HG03175 (cell line): Measurements from ENCODE around the gene DLG2.
"Not testable (repeated sequence)": the region's sequence is repeated elsewhere in the genome, so short reads cannot be mapped to it uniquely, and the experiment has no call there.

Experiments used
- ATAC-seq: cut with Tn5 transposase; IDR thresholded peaks from one replicate; pipeline ENCODE4 v1.9.1; 2021; ENCODE audit warnings: mild to moderate bottlenecking, moderate library complexity; ENCODE audit not compliant: unreplicated experiment

Gene DLG2

DNA sequence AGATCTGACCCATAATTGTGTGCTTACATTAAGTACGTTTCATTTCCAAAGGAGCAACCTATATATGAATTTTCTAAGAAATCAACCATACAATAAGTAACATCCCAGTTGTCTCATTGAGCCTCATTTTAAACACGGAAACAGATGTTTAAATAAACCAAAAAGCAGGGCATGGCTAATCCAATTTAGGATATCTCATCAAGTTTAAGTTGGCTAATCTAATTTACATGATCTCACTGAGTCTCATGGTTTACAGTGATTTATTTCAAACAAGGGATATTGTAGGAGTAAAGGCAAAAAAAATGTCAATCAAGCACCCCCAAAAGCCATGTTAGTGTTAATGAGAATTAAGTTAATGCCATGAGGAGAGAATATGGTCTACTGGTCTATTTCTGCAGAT is 1841.2 kb downstream of the DLG2 start:
- no peak for ATAC-seq

DNA sequence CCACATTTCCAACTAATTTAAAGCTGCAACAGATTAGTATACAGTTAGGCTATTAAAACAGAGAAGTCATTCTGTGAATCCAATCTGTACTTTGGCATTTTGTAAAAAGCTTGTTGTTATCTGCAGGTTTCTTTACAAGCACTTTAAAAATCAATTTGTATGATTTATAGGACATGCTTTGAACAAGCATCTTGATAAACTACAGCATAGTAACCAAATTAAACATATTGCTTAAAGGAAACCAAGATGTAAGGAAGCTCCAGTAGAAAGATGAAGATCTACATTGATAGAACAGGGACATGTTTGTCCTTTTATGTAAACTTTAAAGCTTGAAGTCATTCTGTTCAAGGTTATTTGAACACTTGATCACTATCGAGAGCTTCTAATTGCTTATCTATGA is 1842.7 kb downstream of the DLG2 start:
- no peak for ATAC-seq

DNA sequence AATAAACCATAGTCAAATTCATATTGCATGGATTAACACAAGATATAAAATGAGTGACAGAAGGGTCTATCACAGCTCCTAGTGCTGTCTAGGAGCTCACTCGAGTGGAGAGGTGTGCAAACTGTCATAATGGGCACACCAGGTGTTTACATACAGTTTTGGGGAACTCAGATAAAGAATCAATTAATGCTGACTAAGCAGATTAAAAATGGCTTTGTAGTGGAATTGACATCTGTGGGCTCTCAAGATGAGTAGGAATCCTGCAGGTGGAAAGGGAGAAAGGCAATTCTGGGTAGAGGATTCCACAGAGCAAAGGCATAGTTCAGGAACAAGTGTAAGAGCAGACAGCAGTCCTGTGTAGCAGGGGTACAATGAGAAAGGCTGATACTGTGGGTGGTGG is 1844.8 kb downstream of the DLG2 start:
- ATAC-seq: no peak

DNA sequence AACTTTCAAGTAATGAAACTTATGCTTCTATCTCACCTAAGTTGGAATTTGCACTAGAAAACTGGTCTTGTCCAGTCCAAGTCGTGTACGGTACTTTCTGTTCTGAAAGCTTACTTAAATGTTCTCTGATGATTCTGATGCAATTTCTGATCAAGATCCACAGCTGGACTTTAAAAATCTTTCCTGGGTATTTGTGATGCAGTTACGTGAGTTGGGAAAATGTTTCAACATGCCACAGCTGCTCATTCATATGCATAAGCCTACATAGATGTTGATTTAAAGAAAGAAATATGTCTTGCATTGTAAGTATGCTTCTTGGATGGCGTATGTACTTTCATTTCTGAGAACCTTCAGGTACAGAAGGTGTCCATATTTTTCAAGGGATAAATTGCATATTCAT is 1847.3 kb downstream of the DLG2 start:
- ATAC-seq: no peak

DNA sequence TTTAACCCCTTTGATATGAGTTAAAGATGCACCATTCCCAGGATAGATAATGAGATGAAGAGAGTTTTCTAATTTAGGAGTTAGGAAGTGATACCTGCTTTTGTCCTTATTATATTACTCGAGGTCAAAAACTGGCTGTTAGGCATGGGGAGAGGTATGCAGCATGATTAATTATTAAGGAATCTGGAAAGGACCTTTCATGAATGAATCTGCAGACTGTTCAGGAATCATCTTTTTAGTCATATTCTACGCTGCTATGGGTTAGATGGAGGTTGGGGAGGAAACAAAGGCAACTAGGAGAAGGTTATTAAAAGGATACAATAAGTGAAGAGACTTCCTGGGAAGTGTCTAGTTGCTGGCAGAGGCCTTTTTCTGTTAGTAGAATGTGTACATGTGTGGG is 1848.5 kb downstream of the DLG2 start:
- ATAC-seq: no peak

DNA sequence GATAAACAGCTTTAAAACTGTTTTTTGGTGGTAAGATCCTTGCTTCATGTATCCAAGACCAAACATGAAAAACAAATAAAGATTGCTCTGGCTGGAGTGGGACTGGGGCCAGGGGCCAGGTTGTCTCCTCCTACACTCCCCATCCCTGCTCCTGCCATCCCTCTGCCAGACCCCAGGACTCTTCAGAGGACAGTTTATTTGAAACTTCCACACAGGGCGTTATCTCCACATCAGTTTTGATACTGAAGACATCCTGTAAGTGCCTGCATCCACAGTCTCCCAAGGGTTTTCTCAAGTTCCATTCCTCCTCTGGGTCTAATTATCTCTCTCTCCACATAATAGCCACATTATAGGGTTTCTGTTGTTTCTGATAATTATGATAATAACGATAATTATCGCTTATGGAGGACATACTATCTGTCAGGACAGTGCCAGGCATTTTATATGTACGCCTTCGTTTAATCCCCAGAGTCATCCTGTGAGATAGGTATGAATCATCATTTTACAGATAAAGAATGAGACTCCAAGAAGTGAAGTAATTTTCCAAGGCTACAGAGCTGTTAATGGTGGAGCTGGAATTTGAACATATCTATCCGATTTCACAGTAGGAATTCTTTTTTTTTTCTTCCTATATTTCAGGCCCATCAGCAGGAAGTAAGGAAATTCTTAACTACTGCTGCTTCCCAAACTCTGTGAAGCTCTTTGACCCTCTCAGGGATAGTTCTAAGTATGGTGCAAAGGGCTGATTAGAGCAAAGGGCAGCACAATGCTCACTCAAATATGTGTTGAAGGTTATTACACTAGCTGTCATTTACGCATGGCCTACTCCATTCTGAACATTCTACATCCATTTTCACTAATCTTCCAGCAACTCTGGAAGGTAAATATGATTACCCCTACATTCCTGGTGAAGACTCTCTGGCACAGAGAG is 1852.9 kb downstream of the DLG2 start:
- ATAC-seq: no peak

DNA sequence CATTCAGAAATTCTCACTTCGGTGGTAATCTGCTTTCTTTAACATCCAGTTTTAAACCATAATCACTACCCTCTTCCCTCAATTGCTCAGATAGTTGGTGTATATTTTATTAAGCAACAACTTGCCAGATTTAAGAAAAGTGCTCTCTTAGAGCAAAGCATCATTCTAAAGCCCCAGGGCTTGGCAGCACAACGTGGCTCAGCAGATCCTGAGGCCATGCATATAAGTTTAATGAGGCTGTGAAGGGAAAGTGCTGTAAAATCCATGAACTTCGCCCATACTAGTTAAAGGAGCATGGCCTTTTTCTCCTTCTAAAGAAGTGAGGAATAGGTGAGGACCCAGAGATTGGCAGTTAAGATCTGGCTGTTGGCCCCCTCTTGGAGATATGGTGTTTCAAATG is 1858.7 kb downstream of the DLG2 start:
- ATAC-seq: no peak

DNA sequence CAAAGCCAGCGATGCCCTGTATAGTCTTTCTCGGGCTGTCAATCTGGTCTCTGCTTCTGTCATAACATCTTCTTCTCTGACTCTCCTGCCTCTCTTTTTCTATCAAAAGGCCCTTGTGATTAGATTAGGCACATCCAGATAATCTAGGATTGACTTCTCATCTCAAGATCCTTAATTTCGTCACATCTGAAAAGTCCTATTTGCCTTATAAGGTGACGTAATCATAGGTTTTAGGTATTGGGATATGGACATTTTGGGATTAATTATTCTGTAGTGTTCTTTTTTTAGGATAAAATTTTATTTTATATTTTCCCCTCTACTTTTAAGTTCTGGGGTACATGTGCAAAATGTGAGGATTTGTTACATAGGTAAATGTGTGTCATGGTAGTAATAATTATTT is 1860.2 kb downstream of the DLG2 start:
- ATAC-seq: no peak

DNA sequence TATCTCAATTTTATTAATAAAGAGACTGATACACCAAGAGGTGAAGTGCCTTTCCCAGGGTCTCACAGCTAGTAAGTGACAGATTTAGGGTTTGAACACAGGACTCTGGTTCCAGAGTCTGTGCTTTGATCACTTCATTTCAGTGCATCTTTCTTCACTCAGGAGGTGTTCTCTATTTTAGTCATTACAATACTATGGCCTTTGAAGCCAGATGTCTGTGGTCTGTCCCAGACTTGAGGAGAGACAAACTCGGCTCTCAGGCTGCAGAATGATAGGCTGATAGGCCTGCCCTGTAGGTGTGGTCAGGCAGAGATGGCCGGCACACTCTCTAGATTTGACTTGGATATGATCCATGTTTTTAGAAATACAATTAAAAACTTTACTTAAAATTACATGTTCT is 1862.5 kb downstream of the DLG2 start:
- no peak for ATAC-seq

DNA sequence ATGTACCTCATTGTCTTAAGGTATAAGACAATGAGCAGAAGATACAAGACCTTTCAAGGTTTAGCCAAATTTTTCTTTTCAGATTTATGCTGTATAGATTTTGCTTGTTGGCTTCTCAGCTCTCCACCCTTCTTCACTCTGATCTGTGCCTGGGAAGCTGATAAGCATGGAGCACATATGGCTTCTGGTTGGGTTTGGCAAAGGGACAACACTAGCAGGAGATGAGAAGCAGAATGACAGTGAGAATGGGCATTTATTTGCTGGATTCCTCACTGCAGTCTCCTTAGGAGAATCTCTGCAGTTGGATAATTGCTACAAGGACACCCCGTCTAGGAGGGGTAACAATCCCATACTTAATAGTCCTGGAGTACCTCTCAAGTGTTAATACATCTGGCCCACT is 1866.2 kb downstream of the DLG2 start:
- ATAC-seq: no peak

DNA sequence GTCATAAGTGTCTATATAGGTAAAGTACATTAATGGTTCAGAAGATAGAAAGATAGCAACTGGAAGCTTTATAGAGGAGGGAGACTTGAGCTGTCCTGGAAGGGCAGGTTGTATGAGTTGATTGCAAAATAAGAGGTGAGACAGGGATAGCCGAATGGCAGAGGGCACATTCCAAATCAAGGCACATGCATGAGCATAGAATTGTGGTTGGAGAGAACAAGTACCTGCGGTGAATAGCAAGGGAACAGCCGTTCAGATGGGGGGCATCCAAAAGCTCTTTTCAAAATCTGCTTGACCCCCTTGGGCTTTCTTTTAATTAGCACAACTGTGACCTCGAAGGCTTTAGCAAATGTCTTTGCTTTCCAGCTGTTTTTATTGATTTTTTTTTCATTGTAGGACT is 1868.0 kb downstream of the DLG2 start:
- ATAC-seq: no peak

DNA sequence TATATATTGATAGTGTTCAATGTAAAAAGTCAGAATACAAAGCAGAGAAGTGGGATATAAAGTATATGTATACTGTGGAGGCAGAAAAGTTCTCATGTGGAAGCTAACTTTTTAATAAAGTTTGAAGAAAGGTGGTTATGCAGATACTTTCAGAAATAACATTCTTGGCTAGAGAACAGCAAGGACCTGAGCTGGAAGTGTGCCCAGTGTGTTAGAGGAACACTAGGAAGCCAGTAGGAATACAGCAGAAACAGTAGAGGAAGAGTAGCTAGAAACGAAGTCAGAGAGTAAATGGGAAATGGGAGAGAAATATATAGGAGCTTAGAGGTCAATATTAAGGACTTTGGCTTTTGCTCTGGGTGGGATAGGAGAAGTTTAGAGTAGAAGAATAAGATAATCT is 1876.1 kb downstream of the DLG2 start:
- ATAC-seq: no peak

DNA sequence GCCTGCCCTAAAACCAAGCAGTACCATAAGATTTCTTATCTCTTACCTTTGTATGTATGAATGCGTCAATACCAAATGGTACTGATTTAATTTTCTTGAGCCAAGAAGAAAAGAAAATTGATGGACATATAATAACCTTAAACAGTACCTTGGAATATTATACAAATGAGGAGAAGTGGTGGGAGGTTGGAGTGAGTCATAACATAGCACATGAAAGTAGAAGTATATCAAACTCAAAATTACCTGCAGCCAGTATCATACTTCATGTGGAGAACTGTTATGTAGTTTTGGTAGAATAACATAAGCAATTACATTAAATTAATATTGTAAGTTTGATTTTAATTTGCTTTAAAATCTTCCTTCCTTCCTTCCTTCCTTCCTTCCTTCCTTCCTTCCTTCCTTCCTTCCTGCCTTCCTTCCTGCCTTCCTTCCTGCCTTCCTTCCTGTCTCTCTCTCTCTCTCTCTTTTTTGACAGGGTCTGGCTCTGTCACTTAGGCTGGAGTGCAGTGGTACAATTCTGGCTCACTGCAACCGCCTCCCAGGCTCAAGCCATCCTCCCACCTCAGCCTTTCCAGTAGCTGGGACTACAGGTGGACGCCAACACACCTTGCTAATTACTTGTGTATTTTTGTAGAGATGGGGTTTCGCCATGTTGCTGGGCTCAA is 1880.1 kb downstream of the DLG2 start:
- ATAC-seq: no peak

DNA sequence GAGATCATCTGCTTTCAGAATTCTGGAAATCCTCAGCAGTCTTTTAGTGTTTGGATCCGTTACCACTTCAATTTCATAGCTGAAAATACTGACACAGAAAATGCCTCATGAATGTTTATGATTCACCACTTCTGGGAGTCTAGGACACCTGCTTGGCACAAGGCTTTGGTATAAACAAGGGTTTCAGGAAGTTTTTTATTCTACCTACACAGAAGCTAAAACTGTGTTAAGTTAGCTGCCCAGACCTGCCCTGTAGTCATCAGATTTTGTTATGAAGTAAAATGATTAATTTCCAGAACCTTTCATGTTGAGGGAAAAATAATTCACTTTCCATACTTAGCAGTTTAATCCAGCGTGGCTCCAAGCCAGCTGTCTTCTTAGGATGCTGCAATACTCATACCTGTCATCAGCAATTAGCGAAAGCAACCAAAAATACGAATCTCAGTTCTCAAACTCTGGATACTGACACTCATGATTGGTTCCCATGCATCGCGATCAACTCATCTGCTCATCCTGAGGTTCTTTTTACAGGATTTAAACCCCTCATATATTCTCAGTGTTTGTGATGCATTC is 1882.4 kb downstream of the DLG2 start:
- ATAC-seq: no peak

DNA sequence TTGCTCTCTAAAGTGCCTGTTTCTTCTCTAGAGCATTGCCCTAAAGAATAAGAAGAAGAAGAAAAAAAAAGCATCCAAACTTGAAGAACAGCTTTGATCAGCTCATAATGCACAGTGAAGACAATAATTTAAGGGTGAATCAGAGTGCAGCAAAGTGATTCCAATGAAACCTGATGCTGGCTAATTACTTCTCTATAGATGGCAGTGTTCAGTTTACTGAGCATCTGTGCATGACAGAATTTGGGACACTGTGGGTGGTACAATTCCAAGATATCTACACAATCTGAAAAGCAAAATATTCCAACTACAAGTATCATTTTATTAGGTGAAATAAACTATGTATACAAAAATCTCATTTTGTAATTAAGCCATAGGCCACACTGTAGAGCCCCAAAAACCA is 1890.5 kb downstream of the DLG2 start:
- no peak for ATAC-seq

DNA sequence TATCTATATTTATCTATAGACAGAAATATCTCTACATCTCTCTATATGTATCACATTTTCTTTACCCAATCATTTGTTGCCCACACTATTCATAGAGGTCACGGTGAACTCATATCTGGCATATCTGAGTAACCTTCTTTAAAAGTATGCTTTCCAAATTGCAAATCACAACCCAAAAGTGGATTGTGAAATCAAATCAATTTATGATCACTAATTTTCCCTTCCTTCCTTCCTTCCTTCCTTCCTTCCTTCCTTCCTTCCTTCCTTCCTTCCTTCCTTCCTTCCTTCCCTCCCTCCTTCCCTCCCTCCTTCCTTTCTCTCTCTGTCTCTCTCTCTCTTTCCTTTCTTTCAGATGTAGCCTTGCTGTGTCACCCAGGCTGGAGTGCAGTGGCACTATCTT is 1893.0 kb downstream of the DLG2 start:
- ATAC-seq: no peak

DNA sequence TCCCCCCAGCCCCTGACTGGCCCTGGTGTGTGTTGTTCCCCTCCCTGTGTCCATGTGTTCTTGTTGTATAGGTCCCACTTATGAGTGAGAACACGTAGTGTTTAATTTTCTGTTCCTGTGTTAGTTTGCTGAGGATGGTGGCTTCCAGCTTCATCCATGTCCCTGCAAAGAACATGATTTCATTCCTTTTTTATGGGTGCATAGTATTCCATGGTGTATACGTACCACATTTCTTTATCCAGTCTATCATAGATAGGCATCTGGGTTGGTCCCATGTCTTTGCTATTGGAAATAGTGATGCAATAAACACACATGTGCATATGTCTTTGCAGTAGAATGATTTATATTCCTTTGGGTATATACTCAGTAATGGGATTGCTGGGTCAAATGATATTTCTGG is 1895.9 kb downstream of the DLG2 start:
- ATAC-seq: not testable (repeated sequence)

DNA sequence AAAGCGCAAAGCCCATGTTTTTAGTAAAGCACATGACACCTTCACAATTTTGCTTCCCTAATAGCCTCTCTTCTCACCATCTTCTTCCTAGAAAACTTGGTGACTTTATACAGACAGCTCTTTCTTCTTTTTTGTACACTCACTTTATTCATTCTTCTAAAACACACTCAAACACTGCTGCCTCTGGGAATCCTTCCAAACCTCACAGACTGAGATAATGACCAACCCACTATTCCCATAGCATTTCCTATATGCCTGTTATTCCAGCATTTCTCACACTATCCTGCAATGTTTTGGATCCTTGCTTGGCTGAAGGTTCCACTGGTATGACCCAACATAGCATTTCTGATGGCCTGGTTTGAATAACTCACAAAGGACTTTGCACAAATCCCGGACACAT is 1898.9 kb downstream of the DLG2 start:
- ATAC-seq: no peak

DNA sequence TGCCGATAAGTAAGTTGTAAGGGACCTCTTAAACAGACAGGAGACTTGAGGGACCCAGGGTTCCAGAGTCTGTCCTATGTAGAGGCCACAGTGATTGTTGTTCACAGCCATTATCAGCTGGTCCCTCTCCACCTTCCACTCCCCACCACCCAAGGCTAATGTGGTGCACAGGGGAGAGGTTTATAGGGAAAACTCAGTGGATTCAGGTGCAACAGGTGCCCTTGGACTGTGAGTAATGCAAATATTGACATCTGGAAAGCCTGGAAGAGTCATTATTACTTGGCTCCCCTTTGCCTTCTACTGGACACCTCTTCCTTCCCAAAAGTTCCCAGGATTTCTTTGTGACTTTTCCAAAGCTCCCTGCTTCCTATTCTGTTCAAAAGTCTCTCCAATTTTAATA is 1899.9 kb downstream of the DLG2 start:
- no peak for ATAC-seq

DNA sequence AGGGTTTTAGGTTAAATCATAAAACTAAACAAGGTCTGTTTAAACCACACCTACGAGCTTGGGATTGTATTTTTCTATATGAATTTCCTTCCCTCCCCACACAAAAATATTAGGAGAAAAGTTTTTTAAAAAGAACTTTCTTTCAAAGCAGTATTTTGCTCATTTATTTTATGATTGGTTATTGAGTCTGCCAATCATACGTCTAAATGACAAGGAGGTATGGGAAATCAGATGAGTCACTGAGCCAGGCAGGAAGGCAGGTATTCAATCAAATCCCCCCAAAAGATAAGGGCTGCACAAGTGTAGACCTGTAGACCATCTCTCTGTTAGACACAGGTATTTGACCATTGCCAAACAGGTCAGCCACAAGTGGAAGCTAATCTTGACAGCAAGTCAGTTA is 1900.8 kb downstream of the DLG2 start:
- no peak for ATAC-seq

DNA sequence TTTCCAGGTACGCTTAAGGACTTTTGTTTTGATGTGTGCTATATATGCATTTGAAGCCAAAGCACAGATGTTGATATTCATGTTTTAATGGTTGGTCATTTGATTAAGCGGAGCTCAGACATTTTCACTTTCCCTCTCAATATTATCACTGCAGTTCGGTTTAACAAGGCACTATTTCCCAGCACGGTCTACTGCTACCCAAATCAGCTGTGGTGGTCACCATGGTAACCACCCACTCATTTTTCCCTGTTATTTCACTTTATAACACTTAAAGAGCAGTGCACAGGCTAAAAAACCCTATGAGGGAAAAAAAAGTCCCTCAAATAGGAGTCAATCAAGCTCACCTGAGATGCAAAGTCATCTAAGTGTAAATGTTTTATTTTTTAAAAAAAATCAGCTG is 1901.4 kb downstream of the DLG2 start:
- ATAC-seq: no peak

DNA sequence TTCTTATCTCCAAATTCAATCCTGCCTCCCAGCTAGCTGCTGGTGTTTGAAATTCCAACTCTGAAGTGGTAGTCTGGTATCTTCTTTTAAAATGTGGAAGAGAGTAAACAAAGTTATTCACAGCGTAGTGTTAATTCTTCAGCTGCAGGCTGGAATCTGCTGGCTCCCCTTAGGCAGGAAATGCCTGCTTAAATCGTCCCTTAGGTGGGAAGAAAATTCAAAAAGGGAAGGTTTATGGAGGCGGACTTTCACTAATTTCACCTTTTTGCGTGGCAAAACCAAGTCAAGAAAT is 1901.9 kb downstream of the DLG2 start:
- ATAC-seq: no peak
